Tibial nerve (tissue), 4 donors: ENCODE measurements around the gene COMT. TPM values are rescaled to one million over a fixed set of nuclear protein-coding genes. Genes with fewer than 3 reads are reported as not detected.
"Not testable (repeated sequence)": the region's sequence is repeated elsewhere in the genome, so short reads cannot be mapped to it uniquely, and the experiment has no call there.

Source experiments
- DNase-seq, 2 donors: peaks; one replicate each; pipeline ENCODE4 v3.0.0-alpha.2; 2019; ENCODE audit warnings: low spot score in 2 of 2
- H3K27ac ChIP-seq, 4 donors: fragments of 200-600 bp; sonication (generic) in 3 of 4; one replicate each; pipeline ENCODE4 v1.5.1; 2017 to 2019; ENCODE audit warnings: mild to moderate bottlenecking in 1 of 4
- H3K27me3 ChIP-seq, 2 donors: fragments of 200-600 bp; sonication (generic) in 1 of 2; one replicate each; pipeline versions ENCODE4 v1.5.1 to v1.6.0; 2017 to 2019
- H3K36me3 ChIP-seq, 3 donors: fragments of 200-600 bp; sonication (generic); one replicate each; pipeline ENCODE4 v1.5.1; 2018 to 2019
- H3K4me1 ChIP-seq, 4 donors: fragments of 200-600 bp; sonication (generic) in 3 of 4; one replicate each; pipeline ENCODE4 v1.5.1; 2017 to 2019
- H3K4me3 ChIP-seq, 4 donors: fragments of 200-600 bp; sonication (generic) in 3 of 4; one replicate each; pipeline ENCODE4 v1.5.1; 2017 to 2019; ENCODE audit warnings: mild to moderate bottlenecking in 1 of 4, moderate library complexity in 1 of 4
- H3K9me3 ChIP-seq, 4 donors: fragments of 200-600 bp; sonication (generic) in 3 of 4; one replicate each; pipeline ENCODE4 v1.5.1; 2017 to 2019
- CTCF ChIP-seq, 5 experiments: fragments of 200-600 bp in 3 of 5; fragments of 450-650 bp in 2 of 5; sonication (generic) in 3 of 5; IDR thresholded peaks; one replicate each; pipeline ENCODE4 v1.5.1; 2016 to 2019; ENCODE audit warnings: antibody characterized with exemption in 5 of 5, mild to moderate bottlenecking in 3 of 5, moderate library complexity in 2 of 5
- EP300 ChIP-seq, 2 donors: sonication (generic); formaldehyde crosslinking; IDR thresholded peaks; one replicate each; pipeline ENCODE4 v1.6.1; 2017; ENCODE audit warnings: antibody characterized with exemption in 2 of 2, mild to moderate bottlenecking in 1 of 2
- POLR2A ChIP-seq, 2 donors: fragments of 450-650 bp; IDR thresholded peaks; one replicate each; pipeline ENCODE4 v1.6.1; 2017; ENCODE audit warnings: antibody characterized with exemption in 2 of 2, mild to moderate bottlenecking in 2 of 2, moderate library complexity in 2 of 2
- WGBS, 2 donors: methylation state at CpG; one replicate each; pipeline ENCODE4 v1.1.5; 2018; 5-methylcytosine and 5-hydroxymethylcytosine counted together
- total RNA-seq, 4 donors: library from RNA; depleted of rRNA; stranded (reverse); fragments of >200 nt; gene quantifications; one replicate each; pipeline ENCODE4 v1.1.0, GENCODE V29; 2016

COMT gene
- total RNA-seq, 4 donors from 2014 or later: 212 to 306 (median 240) TPM

GRCh38 chr22:19930551-19931486, 10.8 kb upstream of the COMT start:
- no peak for DNase-seq
- H3K27me3 ChIP-seq: no peaks in the 10 kb centered on the region
- no peaks in the 10 kb centered on the region for H3K9me3 ChIP-seq
- no peak for TF ChIP-seq CTCF (IDR thresholded peaks at IDR 0.05)
- no peak for TF ChIP-seq EP300 (IDR thresholded peaks at IDR 0.05)
- TF ChIP-seq POLR2A (IDR thresholded peaks at IDR 0.05): no peak
- 89 to 92% methylated on average over 20 to 21 of the region's 21 CpGs for WGBS, 2 donors
- no peak overlapping the region for H3K27ac ChIP-seq
- H3K4me1 ChIP-seq: peaks cover 0 to 8% (median 0%) of the 10 kb centered on the region in 4 donors
- peaks cover 0 to 38% (median 0%) of the 10 kb centered on the region in 3 donors for H3K36me3 ChIP-seq
- H3K4me3 ChIP-seq: no peak overlapping the region

GRCh38 chr22:19931514-19931913, 10.1 kb upstream of the COMT start:
- 97 to 99% methylated on average over 8 of the region's 8 CpGs for WGBS, 2 donors
- H3K4me3 ChIP-seq: no peak overlapping the region
- H3K9me3 ChIP-seq: no peaks in the 10 kb centered on the region
- H3K27me3 ChIP-seq: no peaks in the 10 kb centered on the region
- peaks cover 0 to 45% (median 0%) of the 10 kb centered on the region in 3 donors for H3K36me3 ChIP-seq
- H3K4me1 ChIP-seq: peaks cover 0 to 8% (median 0%) of the 10 kb centered on the region in 4 donors
- TF ChIP-seq EP300 (IDR thresholded peaks at IDR 0.05): no peak
- no peak for TF ChIP-seq CTCF (IDR thresholded peaks at IDR 0.05)
- no peak for TF ChIP-seq POLR2A (IDR thresholded peaks at IDR 0.05)
- H3K27ac ChIP-seq: no peak overlapping the region
- DNase-seq: no peak

GRCh38 chr22:19932367-19933206, 9.0 kb upstream of the COMT start:
- no peak for TF ChIP-seq EP300 (IDR thresholded peaks at IDR 0.05)
- TF ChIP-seq CTCF (IDR thresholded peaks at IDR 0.05): no peak
- no peak for TF ChIP-seq POLR2A (IDR thresholded peaks at IDR 0.05)
- 69 to 76% methylated on average over 12 of the region's 12 CpGs for WGBS, 2 donors
- H3K4me3 ChIP-seq: no peak overlapping the region
- no peaks in the 10 kb centered on the region for H3K9me3 ChIP-seq
- DNase-seq: no peak
- H3K27me3 ChIP-seq: no peaks in the 10 kb centered on the region
- H3K36me3 ChIP-seq: peaks cover 0 to 52% (median 0%) of the 10 kb centered on the region in 3 donors
- H3K27ac ChIP-seq: no peak overlapping the region
- peaks cover 0 to 8% (median 0%) of the 10 kb centered on the region in 4 donors for H3K4me1 ChIP-seq

- no peak overlapping the region for H3K4me3 ChIP-seq
- DNase-seq: no peak
- peaks cover 0 to 8% (median under 1%) of the 10 kb centered on the region in 4 donors for H3K4me1 ChIP-seq
- H3K27me3 ChIP-seq: no peaks in the 10 kb centered on the region
- TF ChIP-seq POLR2A (IDR thresholded peaks at IDR 0.05): no peak
- TF ChIP-seq EP300 (IDR thresholded peaks at IDR 0.05): no peak
- TF ChIP-seq CTCF (IDR thresholded peaks at IDR 0.05): no peak
- peaks cover 0 to 50% (median 0%) of the 10 kb centered on the region in 3 donors for H3K36me3 ChIP-seq
- H3K9me3 ChIP-seq: no peaks in the 10 kb centered on the region
- H3K27ac ChIP-seq: no peak overlapping the region
- WGBS, 2 donors: 77 to 84% methylated on average over 8 to 9 of the region's 9 CpGs
These were observed 8.0 kb upstream of the COMT start for GRCh38 chr22:19933341-19934241.

GRCh38 chr22:19935123-19935718, 6.4 kb upstream of the COMT start:
- H3K9me3 ChIP-seq, DNase-seq, H3K4me3 ChIP-seq, H3K27me3 ChIP-seq, H3K4me1 ChIP-seq, H3K27ac ChIP-seq: not testable (repeated sequence)
- WGBS, 2 donors: 94 to 98% methylated on average over 11 of the region's 11 CpGs
- H3K36me3 ChIP-seq: peaks cover 0 to 39% (median 0%) of the 10 kb centered on the region in 3 donors
